HG03095 (cell line): Measurements from ENCODE around the gene TMEM72.

ENCODE experiments used
- ATAC-seq: cut with Tn5 transposase; IDR thresholded peaks from one replicate; pipeline ENCODE4 v1.9.1; 2021; ENCODE audit warnings: moderate library complexity; ENCODE audit not compliant: unreplicated experiment

TMEM72 gene

GRCh38 chr10:44978570-44979280 lies 67.6 kb downstream of the TMEM72 start, which contains the start of gene DEPP1:
DEPP1 (minus strand) TSS chr10:44978809; CDS start chr10:44978030, 779 bp downstream.
- ATAC-seq, result no peak

GRCh38 chr10:44979281-44980191 lies 68.4 kb downstream of the TMEM72 start:
- no peak for ATAC-seq

- ATAC-seq, result no peak
These were observed 69.4 kb downstream of the TMEM72 start for GRCh38 chr10:44980309-44981171.

- ATAC-seq, result peak; percentile 50
These were observed 70.3 kb downstream of the TMEM72 start for GRCh38 chr10:44981172-44982113.

GRCh38 chr10:44982114-44982460 lies 71.0 kb downstream of the TMEM72 start:
- no peak for ATAC-seq

- no peak for ATAC-seq
These were observed 71.4 kb downstream of the TMEM72 start for GRCh38 chr10:44982496-44982895.

- ATAC-seq, result no peak
These were observed 72.1 kb downstream of the TMEM72 start for GRCh38 chr10:44983066-44983894.

- no peak for ATAC-seq
These were observed 72.8 kb downstream of the TMEM72 start for GRCh38 chr10:44983895-44984278.

- ATAC-seq, result no peak
These were observed 73.5 kb downstream of the TMEM72 start for GRCh38 chr10:44984671-44985101.

GRCh38 chr10:44985175-44985681 lies 74.1 kb downstream of the TMEM72 start:
- ATAC-seq, result no peak

GRCh38 chr10:44986179-44986578 lies 75.0 kb downstream of the TMEM72 start:
- no peak for ATAC-seq
